Mesothelial cell of epicardium (in vitro differentiated cells): ENCODE results near the gene MYOCOS. TPM values are rescaled to one million over a fixed set of nuclear protein-coding genes. Genes with fewer than 3 reads are reported as not detected.

Experiments
- DNase-seq, 2 experiments: peaks; one replicate each; pipeline ENCODE4 v3.0.0; 2021; ENCODE audit warnings: low spot score in 2 of 2; ENCODE audit not compliant: unreplicated experiment in 2 of 2
- H3K27ac Mint-ChIP-seq: 2 replicates; pipeline ENCODE4 v1.8.0; 2021; ENCODE audit warnings: mixed read lengths
- H3K27me3 Mint-ChIP-seq: 2 replicates; pipeline ENCODE4 v1.8.0; 2021; ENCODE audit warnings: low read depth, mixed read lengths
- H3K36me3 Mint-ChIP-seq: 2 replicates; pipeline ENCODE4 v1.8.0; 2021; ENCODE audit warnings: mixed read lengths
- H3K4me1 Mint-ChIP-seq: 2 replicates; pipeline ENCODE4 v1.8.0; 2021; ENCODE audit warnings: mixed read lengths
- H3K4me3 Mint-ChIP-seq: 2 replicates; pipeline ENCODE4 v1.8.0; 2021; ENCODE audit warnings: mild to moderate bottlenecking, moderate library complexity, mixed read lengths
- H3K9me3 Mint-ChIP-seq: 2 replicates; pipeline ENCODE4 v1.8.0; 2021; ENCODE audit warnings: mixed read lengths
- CTCF ChIP-seq: fragments of 200-600 bp; sonication (generic); IDR thresholded peaks from one replicate; pipeline ENCODE4 v1.5.0; 2021; ENCODE audit warnings: antibody characterized with exemption; ENCODE audit not compliant: unreplicated experiment
- total RNA-seq: library from RNA; stranded (reverse); gene quantifications from 3 replicates; pipeline ENCODE4 v1.2.1, GENCODE V29; 2021

MYOCOS gene
- total RNA-seq, 1 donor from 2014 or later: not detected

- no peak overlapping the region for H3K27ac Mint-ChIP-seq
- no peak for TF ChIP-seq CTCF
- H3K4me3 Mint-ChIP-seq: no peak overlapping the region
- H3K36me3 Mint-ChIP-seq: no peaks in the 10 kb centered on the region
- DNase-seq: no peak
- H3K4me1 Mint-ChIP-seq: peaks cover 20% of the 10 kb centered on the region
- no peaks in the 10 kb centered on the region for H3K9me3 Mint-ChIP-seq
- no peaks in the 10 kb centered on the region for H3K27me3 Mint-ChIP-seq
These were observed 44.2 kb downstream of the MYOCOS start for GRCh38 chr1:171666114-171666769.

- H3K4me3 Mint-ChIP-seq: no peak overlapping the region
- no peaks in the 10 kb centered on the region for H3K36me3 Mint-ChIP-seq
- TF ChIP-seq CTCF: no peak
- H3K27ac Mint-ChIP-seq: no peak overlapping the region
- H3K27me3 Mint-ChIP-seq: no peaks in the 10 kb centered on the region
- DNase-seq: no peak
- peaks cover 5% of the 10 kb centered on the region for H3K4me1 Mint-ChIP-seq
- H3K9me3 Mint-ChIP-seq: peaks cover 6% of the 10 kb centered on the region
These were observed 46.3 kb downstream of the MYOCOS start for GRCh38 chr1:171668372-171668771.

DNA sequence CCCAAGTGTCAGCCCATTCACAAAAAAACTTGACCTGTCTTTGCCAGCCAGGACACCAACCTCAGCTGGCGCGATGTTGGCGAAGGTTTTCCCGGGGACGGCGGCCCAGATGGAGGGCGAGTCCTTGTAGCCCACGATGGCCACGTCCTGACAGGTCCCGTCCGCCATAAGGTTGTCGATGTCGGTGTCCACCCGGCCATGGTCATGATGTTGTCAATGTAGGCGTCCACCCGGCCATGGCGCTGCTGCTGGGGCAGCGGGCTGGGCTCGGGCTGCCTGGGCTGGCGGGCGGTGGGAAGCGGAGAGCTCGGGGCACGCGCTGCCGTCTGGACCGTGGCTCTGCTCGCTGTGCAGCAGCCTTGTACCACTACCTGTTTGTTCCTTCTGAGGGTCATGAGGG is 48.7 kb downstream of the MYOCOS start:
- no peaks in the 10 kb centered on the region for H3K27me3 Mint-ChIP-seq
- H3K27ac Mint-ChIP-seq: no peak overlapping the region
- TF ChIP-seq CTCF: no peak
- H3K36me3 Mint-ChIP-seq: no peaks in the 10 kb centered on the region
- H3K4me1 Mint-ChIP-seq: no peaks in the 10 kb centered on the region
- H3K4me3 Mint-ChIP-seq: no peak overlapping the region
- no peak for DNase-seq
- H3K9me3 Mint-ChIP-seq: peaks cover 6% of the 10 kb centered on the region

- no peaks in the 10 kb centered on the region for H3K36me3 Mint-ChIP-seq
- no peak overlapping the region for H3K4me3 Mint-ChIP-seq
- no peak for TF ChIP-seq CTCF
- no peak for DNase-seq
- H3K9me3 Mint-ChIP-seq: peaks cover 6% of the 10 kb centered on the region
- H3K27me3 Mint-ChIP-seq: no peaks in the 10 kb centered on the region
- peak overlapping the region; percentile 43 for H3K27ac Mint-ChIP-seq
- H3K4me1 Mint-ChIP-seq: peaks cover 5% of the 10 kb centered on the region
These were observed 52.7 kb downstream of the MYOCOS start for GRCh38 chr1:171674431-171675405.

Other genes with a start within 250 kb of the MYOCOS start
- gene PRRC2C, start 136.7 kb upstream of the MYOCOS start, total RNA-seq: 212 to 225 TPM (median 216 TPM) in 3 replicates
- 0.13 to 0.34 TPM (median 0.29 TPM) in 3 replicates for gene MYOC, start 30.4 kb downstream of the MYOCOS start, total RNA-seq
- 8.1 to 8.5 TPM (median 8.4 TPM) in 3 replicates for gene VAMP4, start 119.8 kb downstream of the MYOCOS start, total RNA-seq
- gene METTL13, start 159.4 kb downstream of the MYOCOS start, total RNA-seq: 27.4 to 32.5 TPM (median 30.2 TPM) in 3 replicates
- gene DNM3, start 219.3 kb downstream of the MYOCOS start, total RNA-seq: 4.7 to 5.0 TPM (median 4.9 TPM) in 3 replicates